PC-9 (cell line): ENCODE data around the gene AUH. TPM values are rescaled to one million over a fixed set of nuclear protein-coding genes. Genes with fewer than 3 reads are reported as not detected.

Experiments
- BruUV-seq: library from RNA; stranded (reverse); fragments of 400-500 nt; replicated peaks from 2 replicates; lab custom pipeline; 2021; lab: Mats Ljungman, UMichigan
- CTCF ChIA-PET: fragments of 300-600 bp; sonication (Branson Sonifier 250); formaldehyde crosslinking; loops from one replicate; lab custom pipeline; 2022; ENCODE audit warnings: antibody characterized with exemption; lab: Charles Lee
- POLR2A ChIA-PET: fragments of 300-600 bp; sonication (Branson Sonifier 250); formaldehyde crosslinking; loops from one replicate; lab custom pipeline; 2022; ENCODE audit warnings: antibody characterized with exemption; ENCODE audit not compliant: unreplicated experiment; lab: Charles Lee
- DNase-seq, 2 experiments: peaks; one replicate each; pipeline versions ENCODE4 v3.0.0 to v3.0.0-alpha.2; 2015 to 2022; ENCODE audit warnings: mixed read lengths in 1 of 2
- H2AFZ ChIP-seq: fragments of 200-600 bp; sonication (generic); 2 replicates; pipeline ENCODE4 v1.8.1; 2017; ENCODE audit warnings: antibody characterized with exemption
- H3F3A ChIP-seq: fragments of 200-600 bp; sonication (generic); 2 replicates; pipeline ENCODE4 v1.8.1; 2017; ENCODE audit warnings: antibody characterized with exemption, mild to moderate bottlenecking, low read depth; ENCODE audit not compliant: insufficient read depth
- H3K27ac ChIP-seq: fragments of 200-600 bp; sonication (generic); 2 replicates; pipeline ENCODE4 v1.6.1; 2016; ENCODE audit warnings: mixed run types
- H3K27me3 ChIP-seq: fragments of 200-600 bp; sonication (generic); 2 replicates; pipeline ENCODE4 v1.6.1; 2016; ENCODE audit warnings: low read depth, mixed run types; ENCODE audit not compliant: insufficient read depth
- H3K36me3 ChIP-seq: fragments of 200-600 bp; sonication (generic); 2 replicates; pipeline ENCODE4 v1.6.1; 2016; ENCODE audit warnings: low read depth, mixed run types
- H3K4me1 ChIP-seq: fragments of 200-600 bp; sonication (generic); replicated peaks from 2 replicates; pipeline ENCODE4 v1.6.1; 2016; ENCODE audit warnings: mixed run types; ENCODE audit not compliant: insufficient read depth
- H3K4me2 ChIP-seq: fragments of 200-600 bp; sonication (generic); 2 replicates; pipeline ENCODE4 v1.6.1; 2017; ENCODE audit warnings: mixed run types
- H3K4me3 ChIP-seq: fragments of 200-600 bp; sonication (generic); 2 replicates; pipeline ENCODE4 v1.6.1; 2016; ENCODE audit warnings: mixed run types
- H3K79me2 ChIP-seq: fragments of 200-600 bp; sonication (generic); 2 replicates; pipeline ENCODE4 v1.6.1; 2017; ENCODE audit warnings: low read depth, mixed run types
- H3K9me2 ChIP-seq: fragments of 200-600 bp; sonication (generic); 2 replicates; pipeline ENCODE4 v1.8.1; 2017; ENCODE audit warnings: mild to moderate bottlenecking; ENCODE audit not compliant: insufficient read depth
- H3K9me3 ChIP-seq: fragments of 200-600 bp; sonication (generic); 2 replicates; pipeline ENCODE4 v1.8.1; 2016; ENCODE audit warnings: low read depth; ENCODE audit not compliant: insufficient read depth
- H4K20me1 ChIP-seq: fragments of 200-600 bp; sonication (generic); 2 replicates; pipeline ENCODE4 v1.8.1; 2017; ENCODE audit not compliant: insufficient read depth
- CTCF ChIP-seq: fragments of 200-600 bp; sonication (generic); conservative IDR thresholded peaks from 2 replicates; pipeline ENCODE4 v1.6.1; 2017; ENCODE audit warnings: mixed run types, antibody characterized with exemption, mild to moderate bottlenecking, moderate library complexity
- EZH2 ChIP-seq: fragments of 200-600 bp; sonication (generic); IDR thresholded peaks from 2 replicates; pipeline ENCODE4 v1.8.0; 2017; ENCODE audit warnings: antibody characterized with exemption, low read depth
- intact Hi-C: fragments of 100-400 bp; cut with micrococcal nuclease; formaldehyde crosslinking; loops from one replicate; pipeline ENCODE4 v1.10.0; 2022; ENCODE audit not compliant: unreplicated experiment
- total RNA-seq: library from RNA; stranded (reverse); gene quantifications from 2 replicates; pipeline ENCODE4 v1.2.3, GENCODE V29; 2021

AUH gene
- total RNA-seq, 1 experiment from 2014 or later = 24.9 TPM

- CTCF ChIA-PET = no interaction called here
- DNase-seq = no peak
- TF ChIP-seq EZH2 (no peak), CTCF (no peak)
- 0 out of 2 replicates have a peak, but pooled peaks cover 6% of the 10 kb centered on the region for H4K20me1 ChIP-seq
- H3K4me3 ChIP-seq = no peak overlapping the region
- H3K36me3 ChIP-seq = peaks cover 6% of the 10 kb centered on the region; the same call in 1 of the 2 replicates
- H3K9me3 ChIP-seq = no peaks in the 10 kb centered on the region; the same call in 1 of the 2 replicates
- H2AFZ ChIP-seq = no peak overlapping the region
- BruUV-seq = no TSS peak
- H3K27me3 ChIP-seq = no peaks in the 10 kb centered on the region
- H3F3A ChIP-seq = peaks cover 4% of the 10 kb centered on the region; the same call in 1 of the 2 replicates
- intact Hi-C loops = no loop called here
- H3K27ac ChIP-seq = no peak overlapping the region
- POLR2A ChIA-PET = no interaction called here
- H3K4me2 ChIP-seq = no peak overlapping the region
- peaks cover 23% of the 10 kb centered on the region for H3K4me1 ChIP-seq
- H3K79me2 ChIP-seq = peaks cover 26% of the 10 kb centered on the region
- H3K9me2 ChIP-seq = no peaks in the 10 kb centered on the region
These were observed 2.3 kb upstream of the AUH start for GRCh38 chr9:91364005-91364404.

- Histone ChIP-seq H3K4me1 (peaks cover 23% of the 10 kb centered on the region), H3K79me2 (peaks cover 45% of the 10 kb centered on the region), H3F3A (peaks cover 4% of the 10 kb centered on the region; the same call in 1 of the 2 replicates), H4K20me1 (0 out of 2 replicates have a peak, but pooled peaks cover 6% of the 10 kb centered on the region), H3K36me3 (peaks cover 13% of the 10 kb centered on the region; the same call in 1 of the 2 replicates), H3K4me3 (peak overlapping the region; percentile 95; the same call in 1 of the 2 replicates), H2AFZ (peak overlapping the region; percentile 77), H3K4me2 (peak overlapping the region; percentile 90), H3K9me3 (no peaks in the 10 kb centered on the region; the same call in 1 of the 2 replicates), H3K27ac (no peak overlapping the region), H3K9me2 (no peaks in the 10 kb centered on the region), H3K27me3 (no peaks in the 10 kb centered on the region)
- no peak for DNase-seq
- ChIA-PET CTCF (interaction anchor here (0.7 kb wide), 1 partner anchor 365 kb away, joined by 3 read pairs; no protein-coding TSS in a partner anchor), POLR2A (no interaction called here)
- TSS peak; percentile 36 for BruUV-seq
- TF ChIP-seq CTCF (no peak), EZH2 (no peak)
- intact Hi-C loops = no loop called here
These were observed 413 bp upstream of the AUH start for GRCh38 chr9:91362051-91362611.

- Histone ChIP-seq H3K9me3 (no peaks in the 10 kb centered on the region; the same call in 1 of the 2 replicates), H3K79me2 (peaks cover 53% of the 10 kb centered on the region), H3K4me3 (peak overlapping the region; percentile 95), H3K9me2 (no peaks in the 10 kb centered on the region), H3K4me2 (peak overlapping the region; percentile 90), H3K27ac (peak overlapping the region; percentile 56), H2AFZ (peak overlapping the region; percentile 95), H3F3A (peaks cover 4% of the 10 kb centered on the region; the same call in 1 of the 2 replicates), H4K20me1 (0 out of 2 replicates have a peak, but pooled peaks cover 6% of the 10 kb centered on the region), H3K36me3 (peaks cover 13% of the 10 kb centered on the region; the same call in 1 of the 2 replicates), H3K4me1 (peaks cover 23% of the 10 kb centered on the region), H3K27me3 (no peaks in the 10 kb centered on the region)
- BruUV-seq = TSS peak; percentile 33
- TF ChIP-seq EZH2 = no peak
- no peak for TF ChIP-seq CTCF
- intact Hi-C loops = loop anchor here (2.0 kb wide), 2 partner anchors 62 to 168 kb away; partner anchors contain the start of gene NFIL3
- CTCF ChIA-PET = interaction anchor here (0.8 kb wide), 1 partner anchor 64 kb away, joined by 3 read pairs; no protein-coding TSS in a partner anchor
- no peak for DNase-seq
- POLR2A ChIA-PET = no interaction called here
These were observed 997 bp downstream of the AUH start for GRCh38 chr9:91360551-91361290.
